Stimulated activated CD8-positive, alpha-beta memory T cell treated with anti-CD3 and anti-CD28 coated beads, Interleukin-12 subunit alpha, Interleukin-12 subunit beta, amount 100 ng/mL, for 24 hours (primary cell): ENCODE results near the gene SLCO1B1.

Experiments
- DNase-seq: peaks from one replicate; pipeline ENCODE4 v3.0.0-alpha.2; 2020; ENCODE audit errors: extremely low read depth

The SLCO1B1 gene

GRCh38 chr12:21220266-21220665 lies 89.3 kb downstream of the SLCO1B1 start:
- DNase-seq, result no peak

GRCh38 chr12:21221072-21221471 lies 90.1 kb downstream of the SLCO1B1 start:
- DNase-seq, result no peak

GRCh38 chr12:21221778-21222177 lies 90.8 kb downstream of the SLCO1B1 start:
- DNase-seq, result no peak

- DNase-seq, result no peak
Measured at GRCh38 chr12:21223930-21224329, 92.9 kb downstream of the SLCO1B1 start.

- DNase-seq, result no peak
Measured at GRCh38 chr12:21234395-21234794, 103.4 kb downstream of the SLCO1B1 start.

- no peak for DNase-seq
Measured at GRCh38 chr12:21239866-21240265, 108.9 kb downstream of the SLCO1B1 start.

GRCh38 chr12:21248679-21249078 lies 117.7 kb downstream of the SLCO1B1 start:
- no peak for DNase-seq

- no peak for DNase-seq
Measured at GRCh38 chr12:21252070-21252469, 121.1 kb downstream of the SLCO1B1 start.

GRCh38 chr12:21257172-21257571 lies 126.2 kb downstream of the SLCO1B1 start:
- DNase-seq, result no peak

GRCh38 chr12:21264232-21264631 lies 133.2 kb downstream of the SLCO1B1 start:
- no peak for DNase-seq

GRCh38 chr12:21265932-21266331 lies 134.9 kb downstream of the SLCO1B1 start:
- no peak for DNase-seq

GRCh38 chr12:21276826-21277225 lies 145.8 kb downstream of the SLCO1B1 start:
- DNase-seq, result no peak
